Fibroblast of skin of scalp (primary cell): ENCODE measurements around the gene BMERB1.
"Not testable (repeated sequence)": the region's sequence is repeated elsewhere in the genome, so short reads cannot be mapped to it uniquely, and the experiment has no call there.

Experiments used
- DNase-seq: peaks from one replicate; pipeline ENCODE4 v3.0.0-alpha.2; 2013

BMERB1 gene

DNA sequence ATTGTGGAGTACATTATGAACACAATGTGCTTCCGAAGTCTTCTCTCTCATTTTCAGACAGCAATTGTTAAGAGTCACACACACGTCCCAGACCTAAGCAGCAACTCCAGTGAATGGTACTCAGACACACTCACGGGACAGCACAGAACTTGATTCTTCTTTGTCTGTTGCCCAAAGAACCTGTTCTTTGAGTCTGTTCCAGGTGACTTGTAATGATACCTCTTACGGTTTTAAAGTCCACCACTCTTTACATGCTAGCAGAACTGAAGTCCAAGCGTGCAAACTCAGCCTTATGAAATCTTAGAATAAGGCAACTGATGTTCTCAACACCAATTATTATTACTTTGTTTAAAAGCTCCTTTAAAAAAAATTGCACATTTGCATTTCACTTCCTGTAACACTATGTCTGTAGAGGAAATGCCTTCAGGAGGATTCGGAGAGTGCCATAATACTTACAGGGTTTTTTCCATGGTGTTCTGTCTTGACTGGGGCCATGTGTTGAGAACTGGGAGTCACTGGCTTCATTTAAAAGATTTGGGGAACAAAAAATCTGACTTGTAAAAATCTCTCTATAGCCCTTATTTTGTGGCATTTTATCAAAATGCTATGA lies 160.4 kb downstream of the BMERB1 start:
- no peak for DNase-seq

DNA sequence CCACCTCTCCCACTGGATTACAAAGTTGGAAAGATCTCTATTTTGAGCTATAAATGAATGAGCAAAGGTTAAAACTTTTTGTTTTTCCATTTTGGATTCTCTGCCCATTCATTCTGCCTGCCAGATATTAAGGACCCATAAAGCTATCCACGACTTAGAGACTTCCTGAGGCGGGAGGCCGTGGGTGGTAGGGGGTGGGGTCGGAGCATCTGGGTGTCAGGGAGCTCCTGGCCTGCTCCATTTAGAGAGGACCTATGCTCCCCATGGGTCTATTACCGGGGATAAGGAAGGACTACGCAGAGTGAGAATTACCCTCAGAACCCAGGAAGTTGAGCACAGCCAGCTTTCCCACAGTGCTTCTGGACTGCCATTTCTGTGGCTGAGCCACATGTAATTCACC lies 162.7 kb downstream of the BMERB1 start:
- DNase-seq = no peak

GRCh38 chr16:15597822-15598647 lies 163.6 kb downstream of the BMERB1 start:
- no peak for DNase-seq

- DNase-seq = no peak
Observed at GRCh38 chr16:15598648-15599190, 164.3 kb downstream of the BMERB1 start.

DNA sequence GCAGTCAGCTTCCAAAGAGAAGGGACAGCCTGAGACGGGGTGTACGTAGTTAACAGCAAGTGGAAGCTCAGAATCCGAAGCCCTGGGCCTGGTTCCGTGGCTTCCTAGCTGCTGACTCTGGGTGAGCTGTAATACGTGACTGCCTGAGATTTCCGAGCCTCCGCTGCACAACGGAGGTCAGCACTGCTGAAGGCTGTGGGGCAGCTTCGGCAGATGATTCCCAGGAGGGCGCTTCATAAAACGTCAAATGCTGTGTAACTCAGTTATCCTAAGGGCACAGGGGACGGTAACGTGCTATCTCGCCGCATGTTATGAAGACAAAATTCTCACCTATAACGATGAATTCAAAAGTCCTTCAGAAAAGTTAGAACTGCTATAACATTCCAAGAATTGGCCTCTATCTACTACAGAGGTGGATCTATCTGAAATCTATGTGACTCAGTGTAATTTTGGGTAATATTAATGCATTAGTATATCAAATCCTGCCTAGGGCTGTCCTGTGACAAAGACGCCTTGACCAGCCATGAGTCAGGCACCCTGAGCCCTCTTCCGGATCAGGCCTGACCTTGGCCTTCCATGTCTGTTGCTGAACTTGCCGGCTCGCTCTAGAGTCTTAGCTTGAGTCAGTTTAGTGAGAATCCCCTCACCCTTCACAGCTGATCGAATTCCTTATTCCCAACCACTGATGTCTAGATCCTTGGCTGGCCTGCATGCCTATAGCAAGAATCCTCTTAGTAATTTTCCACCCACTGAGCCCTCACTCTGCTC lies 165.1 kb downstream of the BMERB1 start:
- DNase-seq = no peak

GRCh38 chr16:15601212-15601879 lies 167.0 kb downstream of the BMERB1 start:
- no peak for DNase-seq

DNA sequence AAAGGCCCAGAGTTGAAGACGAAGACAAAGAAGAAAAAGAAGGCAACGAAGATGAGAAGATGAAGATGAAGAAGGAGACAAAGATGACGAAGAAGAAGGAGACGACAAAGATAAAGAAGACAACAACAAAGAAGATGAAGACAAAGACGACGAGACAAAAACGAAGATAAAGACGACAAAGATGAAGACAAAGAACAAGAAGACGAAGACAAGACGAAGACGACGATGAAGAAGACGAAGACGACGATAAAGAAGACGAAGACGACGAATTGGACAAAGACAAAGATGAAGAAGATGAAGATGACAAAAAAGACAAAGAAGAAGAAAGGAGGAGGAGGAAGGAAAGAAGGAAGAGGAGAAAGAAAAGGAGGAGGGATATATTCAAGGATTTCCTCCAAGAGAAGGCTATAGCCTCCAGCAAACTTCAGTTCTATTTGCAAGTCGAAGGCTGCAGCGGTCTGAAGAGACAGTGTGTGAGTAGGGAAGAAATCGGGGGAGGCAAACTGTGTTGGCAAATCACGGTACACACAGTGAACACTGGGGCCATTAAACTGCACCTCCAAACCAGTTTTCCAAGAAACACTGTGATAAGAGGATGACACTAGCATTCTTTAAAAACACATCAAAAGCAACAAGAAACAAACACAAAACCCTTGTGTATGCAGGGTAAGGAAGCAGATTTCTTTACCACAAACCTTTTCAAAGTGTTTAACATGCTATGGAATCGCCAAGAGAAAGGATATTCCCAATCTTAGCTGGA lies 168.1 kb downstream of the BMERB1 start:
- DNase-seq = no peak

- DNase-seq = no peak
Observed at GRCh38 chr16:15604460-15605440, 170.4 kb downstream of the BMERB1 start.

GRCh38 chr16:15605839-15606517 lies 171.6 kb downstream of the BMERB1 start:
- no peak for DNase-seq

DNA sequence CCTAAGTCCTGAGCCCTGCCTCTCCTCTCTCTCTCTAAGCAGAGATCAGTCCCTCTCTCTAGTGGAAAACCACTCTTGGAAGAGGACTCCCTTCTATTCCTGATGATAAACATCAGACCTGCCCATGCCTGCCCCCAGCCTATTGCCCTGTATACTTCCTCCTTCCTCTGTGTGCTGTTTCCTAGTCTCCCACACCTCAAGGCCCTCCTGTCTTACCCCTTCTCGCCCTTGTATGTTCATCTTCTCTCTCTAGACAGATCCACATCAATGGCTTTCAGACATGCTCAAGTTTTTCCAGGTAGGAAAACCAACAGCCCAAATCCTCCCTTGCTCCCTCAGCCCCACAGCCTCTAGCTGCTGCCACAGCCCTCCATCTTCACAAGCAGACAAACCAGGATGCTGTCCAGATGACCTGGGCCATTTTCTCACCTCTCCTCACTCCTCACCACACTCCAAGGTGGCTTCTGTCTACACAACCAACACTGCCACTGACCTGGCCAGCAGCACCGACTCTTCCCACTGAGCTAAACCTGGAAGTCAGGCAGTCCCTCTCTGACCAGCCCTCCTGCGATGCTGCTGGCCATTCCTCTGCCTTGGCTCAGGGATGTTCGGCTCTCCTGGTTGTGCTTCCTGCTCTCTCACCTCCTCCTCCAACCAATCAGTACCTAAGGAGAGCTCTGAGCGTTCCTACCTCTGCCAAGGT lies 172.3 kb downstream of the BMERB1 start:
- DNase-seq = no peak

GRCh38 chr16:15607221-15607699 lies 172.9 kb downstream of the BMERB1 start:
- not testable (repeated sequence) for DNase-seq

DNA sequence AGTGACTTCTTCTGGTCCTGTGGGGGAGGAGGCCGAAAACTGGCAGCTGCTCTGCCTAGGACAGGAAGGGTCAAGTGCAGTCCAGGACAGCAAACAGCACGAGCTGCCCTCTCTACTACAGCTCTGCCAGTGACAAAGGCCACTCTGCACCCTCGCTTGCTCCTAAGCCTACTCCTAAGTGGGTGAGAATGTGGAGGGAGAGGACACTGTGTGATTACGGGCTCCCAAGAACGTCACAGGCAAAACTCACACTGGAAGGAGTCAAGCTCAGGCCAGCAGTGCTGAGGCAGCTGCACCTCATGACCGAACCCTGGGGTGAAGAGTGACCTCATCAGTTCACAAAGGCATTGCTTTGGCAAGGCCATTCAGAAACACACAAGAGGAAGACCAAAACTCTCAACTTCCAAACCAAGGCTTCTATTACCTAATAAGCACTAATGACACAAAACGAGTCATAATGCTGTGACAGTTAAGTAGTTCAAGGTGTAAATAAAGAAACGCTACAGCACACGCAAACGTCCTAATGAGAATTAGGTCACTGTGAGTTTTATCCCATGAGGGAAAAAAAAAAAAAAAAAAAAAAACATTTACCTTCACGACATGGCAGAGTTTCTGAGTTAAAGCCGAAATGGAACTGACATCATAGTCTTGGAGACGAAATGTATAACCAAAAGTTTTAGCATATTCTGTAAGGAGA lies 173.5 kb downstream of the BMERB1 start:
- no peak for DNase-seq

DNA sequence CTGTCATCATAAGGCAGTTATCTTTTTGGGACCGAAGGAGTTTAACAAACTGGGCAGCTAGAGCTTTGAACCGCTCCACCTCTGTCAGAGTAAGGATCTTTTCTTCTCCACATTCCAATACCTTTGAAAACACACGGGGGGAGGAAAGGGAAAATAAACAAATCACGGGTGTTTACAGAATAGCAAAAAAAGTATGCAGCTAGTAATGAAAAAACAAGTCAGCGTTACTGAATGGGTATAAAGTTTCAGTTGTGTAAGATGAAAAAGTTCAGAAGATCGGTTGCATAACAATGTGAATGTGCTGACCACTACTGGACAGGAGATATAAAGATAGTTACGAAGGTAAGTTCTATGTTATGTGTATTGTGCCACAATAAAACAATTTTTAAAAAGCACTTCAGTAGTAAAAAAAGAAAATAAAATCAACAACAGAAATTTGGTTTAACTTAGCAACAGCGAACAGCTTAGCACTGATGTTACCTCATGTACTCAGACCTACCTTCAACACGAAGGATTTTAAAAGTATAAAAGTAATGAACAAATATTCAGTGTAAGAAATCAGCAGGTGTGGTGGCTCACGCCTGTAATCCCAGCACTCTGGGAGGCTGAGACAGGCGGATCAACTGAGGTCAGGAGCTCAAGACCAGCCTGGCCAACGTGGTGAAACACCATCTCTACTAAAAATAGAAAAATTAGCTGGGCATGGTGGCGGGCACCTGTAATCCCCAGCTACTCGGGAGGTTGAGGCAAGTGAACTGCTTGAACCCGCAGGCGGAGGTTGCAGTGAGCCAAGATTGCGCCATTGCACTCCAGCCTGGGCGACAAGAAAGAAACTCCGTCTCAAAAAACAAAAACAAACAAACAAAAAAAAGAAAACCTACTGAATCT lies 174.3 kb downstream of the BMERB1 start:
- no peak for DNase-seq

DNA sequence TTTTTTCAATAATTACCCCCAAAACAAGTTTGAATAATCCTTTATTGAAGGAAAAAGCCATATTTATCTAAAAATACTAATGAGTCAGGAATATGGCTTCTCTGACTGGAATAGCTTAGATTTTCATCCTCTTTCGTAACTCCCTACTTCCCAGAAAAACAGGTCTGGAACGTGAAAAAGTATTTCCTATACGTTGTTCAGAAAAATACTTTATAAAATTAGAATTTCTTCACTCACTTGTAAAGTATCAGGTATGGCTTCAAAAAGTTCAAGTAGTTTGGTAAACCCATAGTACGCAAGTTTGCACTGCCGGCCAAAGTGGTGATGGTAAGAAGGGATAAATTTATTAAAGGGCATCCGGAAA lies 174.9 kb downstream of the BMERB1 start:
- no peak for DNase-seq

DNA sequence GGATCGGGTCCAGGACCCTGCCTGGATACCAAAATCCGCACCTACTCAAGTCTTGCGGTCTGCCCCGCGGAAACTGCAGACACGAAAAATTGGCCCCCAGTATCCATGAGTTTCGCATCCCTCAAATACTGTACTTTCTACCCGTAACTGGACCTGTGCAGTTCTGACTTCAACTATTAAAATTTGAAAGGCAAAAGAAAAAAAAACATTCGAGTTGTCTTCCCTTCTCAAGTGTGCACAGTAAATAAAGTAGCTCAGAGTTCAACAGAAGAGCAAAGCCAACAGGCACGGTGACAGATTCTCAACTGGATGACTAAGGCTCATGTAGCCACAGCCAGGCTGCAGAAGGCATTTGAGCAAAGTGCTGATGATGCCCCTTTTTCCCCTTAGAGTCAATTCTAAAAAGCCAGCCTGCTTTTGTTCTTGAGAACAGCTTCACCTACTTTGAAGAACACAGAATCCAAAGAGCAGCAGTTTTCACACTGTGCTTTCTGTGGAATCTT lies 176.0 kb downstream of the BMERB1 start:
- no peak for DNase-seq

GRCh38 chr16:15611610-15612009 lies 177.2 kb downstream of the BMERB1 start:
- no peak for DNase-seq

GRCh38 chr16:15613676-15614075 lies 179.3 kb downstream of the BMERB1 start:
- no peak for DNase-seq
